Measurements from ENCODE around the gene FCN3. TPM values are rescaled to one million over a fixed set of nuclear protein-coding genes. Genes with fewer than 3 reads are reported as not detected.
A peak's percentile ranks its signal among the peaks of the same experiment; 100 is the strongest.

Gene FCN3
- total and polyA plus RNA-seq, 5 donors from 2014 or later, result not detected

- Histone ChIP-seq H3K36me3 (ENCODE audit: control insufficient read depth, insufficient read depth, low read length) (no peaks in the 10 kb centered on the region), H3K4me3 (ENCODE audit: low read depth, low read length) (no peak overlapping the region), H3K27me3 (ENCODE audit: control insufficient read depth, insufficient read depth, low read length) (peaks cover 3% of the 10 kb centered on the region), H3K9me3 (ENCODE audit: control insufficient read depth in 2 of 2, low read length in 2 of 2) (no peaks in the 10 kb centered on the region), H3K27ac (ENCODE audit: insufficient read depth, low read length, poor library complexity, severe bottlenecking) (no peak overlapping the region), H3K4me1 (ENCODE audit: control insufficient read depth, insufficient read depth, low read length, poor library complexity, severe bottlenecking) (no peaks in the 10 kb centered on the region)
- no peak overlapping the region for H3K4me3 Mint-ChIP-seq
- no peak for DNase-seq
- peaks cover 0 to 2% (median 0%) of the 10 kb centered on the region in 7 donors for H3K9me3 Mint-ChIP-seq
- peaks cover 0 to 7% (median 0%) of the 10 kb centered on the region in 4 donors for H3K4me1 Mint-ChIP-seq
- no peak for ATAC-seq (ENCODE audit: low read depth in 2 of 2)
- H3K36me3 Mint-ChIP-seq, result no peaks in the 10 kb centered on the region
- H3K27me3 Mint-ChIP-seq, result peaks cover 9% of the 10 kb centered on the region
- no peak overlapping the region for H3K27ac Mint-ChIP-seq
These were observed 6.4 kb upstream of the FCN3 start for GRCh38 chr1:27380766-27381733.

- Histone ChIP-seq H3K4me1 (ENCODE audit: control insufficient read depth, insufficient read depth, low read length, poor library complexity, severe bottlenecking) (no peaks in the 10 kb centered on the region), H3K27ac (ENCODE audit: insufficient read depth, low read length, poor library complexity, severe bottlenecking) (no peak overlapping the region), H3K9me3 (ENCODE audit: control insufficient read depth in 2 of 2, low read length in 2 of 2) (no peaks in the 10 kb centered on the region), H3K27me3 (ENCODE audit: control insufficient read depth, insufficient read depth, low read length) (peaks cover 3% of the 10 kb centered on the region), H3K36me3 (ENCODE audit: control insufficient read depth, insufficient read depth, low read length) (no peaks in the 10 kb centered on the region), H3K4me3 (ENCODE audit: low read depth, low read length) (no peak overlapping the region)
- H3K9me3 Mint-ChIP-seq, result peaks cover 0 to 2% (median 0%) of the 10 kb centered on the region in 7 donors
- ATAC-seq (ENCODE audit: low read depth in 2 of 2) (no peak), DNase-seq (no peak)
- no peaks in the 10 kb centered on the region for H3K36me3 Mint-ChIP-seq
- no peak overlapping the region for H3K4me3 Mint-ChIP-seq
- H3K27me3 Mint-ChIP-seq, result peaks cover 11% of the 10 kb centered on the region
- H3K27ac Mint-ChIP-seq, result no peak overlapping the region
- H3K4me1 Mint-ChIP-seq, result peaks cover 0 to 7% (median 0%) of the 10 kb centered on the region in 4 donors
These were observed 5.6 kb upstream of the FCN3 start for GRCh38 chr1:27380224-27380623.

- ATAC-seq (ENCODE audit: low read depth in 2 of 2), result no peak
- Histone ChIP-seq H3K4me1 (ENCODE audit: control insufficient read depth, insufficient read depth, low read length, poor library complexity, severe bottlenecking) (no peaks in the 10 kb centered on the region), H3K9me3 (ENCODE audit: control insufficient read depth in 2 of 2, low read length in 2 of 2) (no peaks in the 10 kb centered on the region), H3K4me3 (ENCODE audit: low read depth, low read length) (no peak overlapping the region), H3K27ac (ENCODE audit: insufficient read depth, low read length, poor library complexity, severe bottlenecking) (no peak overlapping the region), H3K27me3 (ENCODE audit: control insufficient read depth, insufficient read depth, low read length) (peaks cover 3% of the 10 kb centered on the region), H3K36me3 (ENCODE audit: control insufficient read depth, insufficient read depth, low read length) (no peaks in the 10 kb centered on the region)
- Mint-ChIP-seq H3K27me3 (peaks cover 11% of the 10 kb centered on the region), H3K36me3 (no peaks in the 10 kb centered on the region), H3K27ac (no peak overlapping the region), H3K9me3 (peaks cover 0 to 2% (median 0%) of the 10 kb centered on the region in 7 donors), H3K4me3 (no peak overlapping the region), H3K4me1 (peaks cover 0 to 7% (median 0%) of the 10 kb centered on the region in 4 donors)
- DNase-seq, result no peak
These were observed 5.0 kb upstream of the FCN3 start for GRCh38 chr1:27379564-27380122.

GRCh38 chr1:27377760-27378495 lies 3.3 kb upstream of the FCN3 start:
- Histone ChIP-seq H3K9me3 (ENCODE audit: control insufficient read depth in 2 of 2, low read length in 2 of 2) (no peaks in the 10 kb centered on the region), H3K27ac (ENCODE audit: insufficient read depth, low read length, poor library complexity, severe bottlenecking) (no peak overlapping the region), H3K4me1 (ENCODE audit: control insufficient read depth, insufficient read depth, low read length, poor library complexity, severe bottlenecking) (no peaks in the 10 kb centered on the region), H3K36me3 (ENCODE audit: control insufficient read depth, insufficient read depth, low read length) (no peaks in the 10 kb centered on the region), H3K27me3 (ENCODE audit: control insufficient read depth, insufficient read depth, low read length) (peaks cover 3% of the 10 kb centered on the region), H3K4me3 (ENCODE audit: low read depth, low read length) (no peak overlapping the region)
- Mint-ChIP-seq H3K27me3 (peaks cover 11% of the 10 kb centered on the region), H3K27ac (no peak overlapping the region), H3K4me1 (no peaks in the 10 kb centered on the region), H3K4me3 (no peak overlapping the region), H3K9me3 (peaks cover 0 to 2% (median 0%) of the 10 kb centered on the region in 7 donors), H3K36me3 (no peaks in the 10 kb centered on the region)
- ATAC-seq (ENCODE audit: low read depth in 2 of 2), result no peak
- DNase-seq, result no peak

- no peak for DNase-seq
These were observed 1.6 kb downstream of the FCN3 start for GRCh38 chr1:27372808-27373690.

GRCh38 chr1:27372022-27372807 lies 2.4 kb downstream of the FCN3 start:
- H3K4me1 Mint-ChIP-seq, result peaks cover 0 to 10% (median under 1%) of the 10 kb centered on the region in 4 donors

More at GRCh38 chr1:27372808-27373690, 1.6 kb downstream of the FCN3 start:
- H3K4me1 ChIP-seq (ENCODE audit: control insufficient read depth, insufficient read depth, low read length, poor library complexity, severe bottlenecking), result no peaks in the 10 kb centered on the region
- H3K9me3 ChIP-seq (ENCODE audit: control insufficient read depth in 2 of 2, low read length in 2 of 2), result no peaks in the 10 kb centered on the region
- no peak overlapping the region for H3K27ac Mint-ChIP-seq
- no peaks in the 10 kb centered on the region for H3K36me3 Mint-ChIP-seq
- no peak for ATAC-seq (ENCODE audit: low read depth in 2 of 2)
- peaks cover 21% of the 10 kb centered on the region for H3K27me3 Mint-ChIP-seq
- no peaks in the 10 kb centered on the region for H3K36me3 ChIP-seq (ENCODE audit: control insufficient read depth, insufficient read depth, low read length)
- H3K4me1 Mint-ChIP-seq, result peaks cover 0 to 5% (median under 1%) of the 10 kb centered on the region in 4 donors
- H3K9me3 Mint-ChIP-seq, result peaks cover 0 to 1% (median 0%) of the 10 kb centered on the region in 7 donors
- H3K4me3 Mint-ChIP-seq, result peak overlapping the region in 1 of 4 donors; percentile 15
- no peaks in the 10 kb centered on the region for H3K27me3 ChIP-seq (ENCODE audit: control insufficient read depth, insufficient read depth, low read length)
- no peak overlapping the region for H3K27ac ChIP-seq (ENCODE audit: insufficient read depth, low read length, poor library complexity, severe bottlenecking)
- H3K4me3 ChIP-seq (ENCODE audit: low read depth, low read length), result no peak overlapping the region

More at GRCh38 chr1:27372022-27372807, 2.4 kb downstream of the FCN3 start:
- DNase-seq, result no peak
- Histone ChIP-seq H3K27me3 (ENCODE audit: control insufficient read depth, insufficient read depth, low read length) (no peaks in the 10 kb centered on the region), H3K36me3 (ENCODE audit: control insufficient read depth, insufficient read depth, low read length) (no peaks in the 10 kb centered on the region), H3K4me1 (ENCODE audit: control insufficient read depth, insufficient read depth, low read length, poor library complexity, severe bottlenecking) (no peaks in the 10 kb centered on the region), H3K9me3 (ENCODE audit: control insufficient read depth in 2 of 2, low read length in 2 of 2) (no peaks in the 10 kb centered on the region), H3K4me3 (ENCODE audit: low read depth, low read length) (no peak overlapping the region), H3K27ac (ENCODE audit: insufficient read depth, low read length, poor library complexity, severe bottlenecking) (no peak overlapping the region)
- no peak overlapping the region for H3K4me3 Mint-ChIP-seq
- H3K36me3 Mint-ChIP-seq, result no peaks in the 10 kb centered on the region
- peak overlapping the region in 1 of 3 donors; percentile 71 for H3K27ac Mint-ChIP-seq
- peaks cover 0 to 1% (median 0%) of the 10 kb centered on the region in 7 donors for H3K9me3 Mint-ChIP-seq
- H3K27me3 Mint-ChIP-seq, result peaks cover 16% of the 10 kb centered on the region
- ATAC-seq (ENCODE audit: low read depth in 2 of 2), result no peak
